ENCODE measurements around the gene FABP7. TPM values are rescaled to one million over a fixed set of nuclear protein-coding genes. Genes with fewer than 3 reads are reported as not detected.
A peak's percentile ranks its signal among the peaks of the same experiment; 100 is the strongest.

FABP7 gene
- total and polyA plus RNA-seq, 2 experiments from 2014 or later: 6.6 to 15.7 TPM

GRCh38 chr6:122789182-122790027, 9.9 kb downstream of the FABP7 start, which contains the start of gene SMPDL3A:
Gene SMPDL3A (plus strand): TSS chr6:122789258. CDS start chr6:122789347, 89 bp downstream.
- H3K4me1 ChIP-seq (ENCODE audit: insufficient read depth): peaks cover 46% of the 10 kb centered on the region
- ATAC-seq: peak; percentile 84
- H3K4me3 Mint-ChIP-seq: peak within 1 kb of the TSS; percentile 88
- peak; percentile 87 for DNase-seq (ENCODE audit: low spot score)
- peak within 1 kb of the TSS; percentile 87 for H3K27ac Mint-ChIP-seq
- H3K79me2 ChIP-seq (replicated peaks; ENCODE audit: insufficient read depth): no peaks in the 10 kb centered on the region
- H4K20me1 ChIP-seq (replicated peaks; ENCODE audit: insufficient read depth): no peaks in the 10 kb centered on the region
- H3K36me3 Mint-ChIP-seq (ENCODE audit: low read depth): no peaks in the 10 kb centered on the region
- peak within 1 kb of the TSS; percentile 95 for H2AFZ ChIP-seq
- no peak for TF ChIP-seq ETS1 (IDR thresholded peaks at IDR 0.05)
- TF ChIP-seq JUNB (IDR thresholded peaks at IDR 0.05; ENCODE audit: unreplicated experiment): no peak
- peak; percentile 50 to 56 for TF ChIP-seq CTCF (conservative IDR thresholded peaks at IDR 0.05; ENCODE audit: low read depth in 2 of 2)
- peaks cover 47% of the 10 kb centered on the region for H3K4me1 Mint-ChIP-seq
- H3K4me3 ChIP-seq: peak within 1 kb of the TSS; percentile 83
- peak within 1 kb of the TSS; percentile 47 for H3K27ac ChIP-seq (ENCODE audit: low read depth)
- H3K27me3 Mint-ChIP-seq (ENCODE audit: insufficient read depth, low read depth, poor library complexity): peaks cover 18% of the 10 kb centered on the region
- no peaks in the 10 kb centered on the region for H3K36me3 ChIP-seq (ENCODE audit: insufficient read depth)
- peaks cover 38% of the 10 kb centered on the region for H3K27me3 ChIP-seq (ENCODE audit: insufficient read depth)
- H3K9me2 ChIP-seq (ENCODE audit: insufficient read depth): no peaks in the 10 kb centered on the region
- peaks cover 11% of the 10 kb centered on the region; the same call in 1 of the 2 replicates for H3F3A ChIP-seq (replicated peaks; ENCODE audit: low read depth)
- no peaks in the 10 kb centered on the region for H3K9me3 Mint-ChIP-seq
- H3K4me2 ChIP-seq: peak within 1 kb of the TSS; percentile 78

GRCh38 chr6:122790028-122790422, 10.5 kb downstream of the FABP7 start:
- peak overlapping the region; percentile 88 for H3K4me3 Mint-ChIP-seq
- H3K4me2 ChIP-seq: peak overlapping the region; percentile 78
- H3K79me2 ChIP-seq (replicated peaks; ENCODE audit: insufficient read depth): no peaks in the 10 kb centered on the region
- no peaks in the 10 kb centered on the region for H3K36me3 Mint-ChIP-seq (ENCODE audit: low read depth)
- peak overlapping the region; percentile 83 for H3K4me3 ChIP-seq
- no peaks in the 10 kb centered on the region for H3K36me3 ChIP-seq (ENCODE audit: insufficient read depth)
- H3K4me1 ChIP-seq (ENCODE audit: insufficient read depth): peaks cover 46% of the 10 kb centered on the region
- H3K27ac ChIP-seq (ENCODE audit: low read depth): peak overlapping the region; percentile 47
- peak; percentile 40 for ATAC-seq
- no peaks in the 10 kb centered on the region for H3K9me2 ChIP-seq (ENCODE audit: insufficient read depth)
- H2AFZ ChIP-seq: peak overlapping the region; percentile 95
- H3K27me3 Mint-ChIP-seq (ENCODE audit: insufficient read depth, low read depth, poor library complexity): peaks cover 18% of the 10 kb centered on the region
- no peaks in the 10 kb centered on the region for H4K20me1 ChIP-seq (replicated peaks; ENCODE audit: insufficient read depth)
- no peak for TF ChIP-seq REST (IDR thresholded peaks at IDR 0.05; ENCODE audit: unreplicated experiment)
- TF ChIP-seq CTCF (conservative IDR thresholded peaks at IDR 0.05; ENCODE audit: low read depth in 2 of 2): 0 out of 4 replicates have a peak, but pooled peaks of 1 of the 2 experiments have one; percentile 1
- TF ChIP-seq ETS1 (IDR thresholded peaks at IDR 0.05): 0 out of 2 replicates have a peak, but pooled peaks have one; percentile 12
- peak; percentile 70 for DNase-seq (ENCODE audit: low spot score)
- H3K27ac Mint-ChIP-seq: peak overlapping the region; percentile 87
- H3K9me3 Mint-ChIP-seq: no peaks in the 10 kb centered on the region
- H3K4me1 Mint-ChIP-seq: peaks cover 47% of the 10 kb centered on the region
- peaks cover 11% of the 10 kb centered on the region; the same call in 1 of the 2 replicates for H3F3A ChIP-seq (replicated peaks; ENCODE audit: low read depth)
- H3K27me3 ChIP-seq (ENCODE audit: insufficient read depth): peaks cover 38% of the 10 kb centered on the region

All from GM23338 (cell line).